OCI-M2 (cell line): ENCODE results near the gene TRPM4.
A peak's percentile ranks its signal among the peaks of the same experiment; 100 is the strongest.
"Not testable (repeated sequence)": the region's sequence is repeated elsewhere in the genome, so short reads cannot be mapped to it uniquely, and the experiment has no call there.

Source experiments
- DNase-seq: peaks from one replicate; lab custom pipeline; 2025; ENCODE audit not compliant: unreplicated experiment; lab: John Stamatoyannopoulos, UW

Gene TRPM4

GRCh38 chr19:49223472-49223871 is 65.9 kb downstream of the TRPM4 start:
- DNase-seq = no peak

- not testable (repeated sequence) for DNase-seq
Observed at GRCh38 chr19:49224441-49224840, 66.8 kb downstream of the TRPM4 start.

GRCh38 chr19:49224879-49225278 is 67.3 kb downstream of the TRPM4 start:
- DNase-seq = peak; percentile 15

- no peak for DNase-seq
Observed at GRCh38 chr19:49229416-49229815, 71.8 kb downstream of the TRPM4 start.

- DNase-seq = no peak
Observed at GRCh38 chr19:49231389-49231788, 73.8 kb downstream of the TRPM4 start.

GRCh38 chr19:49231804-49232203 is 74.2 kb downstream of the TRPM4 start:
- DNase-seq = no peak

- no peak for DNase-seq
Observed at GRCh38 chr19:49233163-49233562, 75.6 kb downstream of the TRPM4 start.

GRCh38 chr19:49241769-49242168 is 84.2 kb downstream of the TRPM4 start:
- DNase-seq = no peak

- DNase-seq = no peak
Observed at GRCh38 chr19:49243129-49243528, 85.5 kb downstream of the TRPM4 start.

- DNase-seq = no peak
Observed at GRCh38 chr19:49243726-49244125, 86.1 kb downstream of the TRPM4 start.

- no peak for DNase-seq
Observed at GRCh38 chr19:49244256-49244655, 86.7 kb downstream of the TRPM4 start.

- no peak for DNase-seq
Observed at GRCh38 chr19:49247676-49248075, 90.1 kb downstream of the TRPM4 start.

GRCh38 chr19:49249933-49250332 is 92.3 kb downstream of the TRPM4 start:
- DNase-seq = no peak

GRCh38 chr19:49255674-49256073 is 98.1 kb downstream of the TRPM4 start:
- DNase-seq = no peak

- DNase-seq = no peak
Observed at GRCh38 chr19:49256691-49257090, 99.1 kb downstream of the TRPM4 start.
